Liver (tissue), 9 donors: Measurements from ENCODE around the gene SGMS1. TPM values are rescaled to one million over a fixed set of nuclear protein-coding genes. Genes with fewer than 3 reads are reported as not detected.
"Not testable (repeated sequence)": the region's sequence is repeated elsewhere in the genome, so short reads cannot be mapped to it uniquely, and the experiment has no call there.

Source experiments
- DNase-seq: peaks from one replicate; pipeline ENCODE4 v3.0.0-alpha.2; 2017; ENCODE audit warnings: low spot score
- H3K27ac ChIP-seq, 2 donors: one replicate each; pipeline ENCODE4 v1.7.0; 2013; ENCODE audit warnings: inconsistent platforms in 2 of 2, low read length in 2 of 2, control low read depth in 1 of 2, low read depth in 1 of 2, mild to moderate bottlenecking in 1 of 2
- H3K27me3 ChIP-seq, 4 donors: one replicate each; pipeline versions ENCODE4 v1.6.1 to v1.7.0; 2013; ENCODE audit warnings: low read length in 3 of 4, inconsistent platforms in 1 of 4, mild to moderate bottlenecking in 1 of 4, moderate library complexity in 1 of 4; ENCODE audit not compliant: control insufficient read depth in 4 of 4, insufficient read depth in 4 of 4
- H3K36me3 ChIP-seq, 4 donors: one replicate each; pipeline versions ENCODE4 v1.6.1 to v1.7.0; 2013; ENCODE audit warnings: low read length in 3 of 4, mild to moderate bottlenecking in 3 of 4, low read depth in 1 of 4, moderate library complexity in 1 of 4; ENCODE audit not compliant: control insufficient read depth in 4 of 4, insufficient read depth in 3 of 4
- H3K4me1 ChIP-seq, 4 donors: one replicate each; pipeline versions ENCODE4 v1.6.1 to v1.7.0; 2013; ENCODE audit warnings: low read length in 3 of 4, mild to moderate bottlenecking in 3 of 4, moderate library complexity in 1 of 4; ENCODE audit not compliant: control insufficient read depth in 4 of 4, insufficient read depth in 4 of 4
- H3K4me3 ChIP-seq, 3 donors: one replicate each; pipeline versions ENCODE4 v1.6.1 to v1.7.0; 2013; ENCODE audit warnings: low read length in 3 of 3, control low read depth in 1 of 3, low read depth in 1 of 3, mild to moderate bottlenecking in 1 of 3
- H3K9ac ChIP-seq, 2 donors: one replicate each; pipeline ENCODE4 v1.7.0; 2013; ENCODE audit warnings: low read length in 2 of 2, mild to moderate bottlenecking in 2 of 2, moderate library complexity in 2 of 2, control low read depth in 1 of 2, low read depth in 1 of 2
- H3K9me3 ChIP-seq, 4 donors: one replicate each; pipeline versions ENCODE4 v1.6.1 to v1.7.0; 2013; ENCODE audit warnings: low read length in 3 of 4; ENCODE audit not compliant: control insufficient read depth in 4 of 4
- ATF3 ChIP-seq: IDR thresholded peaks from 2 replicates; pipeline ENCODE4 v1.6.1; 2016; ENCODE audit warnings: antibody characterized with exemption
- EGR1 ChIP-seq, 2 donors: IDR thresholded peaks; 2 replicates each; pipeline ENCODE4 v1.6.1; 2016 to 2018; ENCODE audit warnings: antibody characterized with exemption in 2 of 2, low read depth in 2 of 2
- FOXA1 ChIP-seq: IDR thresholded peaks from 2 replicates; pipeline ENCODE4 v1.6.1; 2016; ENCODE audit warnings: antibody characterized with exemption
- FOXA2 ChIP-seq: IDR thresholded peaks from 2 replicates; pipeline ENCODE4 v1.6.1; 2016; ENCODE audit warnings: antibody characterized with exemption
- GABPA ChIP-seq, 2 donors: IDR thresholded peaks in 1 of 2; conservative IDR thresholded peaks in 1 of 2; 2 replicates each; pipeline ENCODE4 v1.6.1; 2016; ENCODE audit warnings: antibody characterized with exemption in 2 of 2, mild to moderate bottlenecking in 1 of 2, moderate library complexity in 1 of 2
- HNF4A ChIP-seq, 2 donors: conservative IDR thresholded peaks; 2 replicates each; pipeline ENCODE4 v1.6.1; 2016; ENCODE audit warnings: antibody characterized with exemption in 2 of 2, mild to moderate bottlenecking in 2 of 2
- HNF4G ChIP-seq: IDR thresholded peaks from 2 replicates; pipeline ENCODE4 v1.6.1; 2016; ENCODE audit warnings: antibody characterized with exemption
- JUND ChIP-seq, 2 donors: IDR thresholded peaks; 2 replicates each; pipeline ENCODE4 v1.6.1; 2016; ENCODE audit warnings: antibody characterized with exemption in 2 of 2
- NR2F2 ChIP-seq: IDR thresholded peaks from 2 replicates; pipeline ENCODE4 v1.6.1; 2016; ENCODE audit warnings: antibody characterized with exemption
- RAD21 ChIP-seq, 2 donors: IDR thresholded peaks; 2 replicates each; pipeline ENCODE4 v1.6.1; 2016; ENCODE audit warnings: antibody characterized with exemption in 2 of 2, mild to moderate bottlenecking in 2 of 2
- REST ChIP-seq: IDR thresholded peaks from 2 replicates; pipeline ENCODE4 v1.6.1; 2016; ENCODE audit warnings: antibody characterized with exemption, mild to moderate bottlenecking
- SP1 ChIP-seq: IDR thresholded peaks from 2 replicates; pipeline ENCODE4 v1.6.1; 2018; ENCODE audit warnings: antibody characterized with exemption, mild to moderate bottlenecking
- TAF1 ChIP-seq: conservative IDR thresholded peaks from 2 replicates; pipeline ENCODE4 v1.6.1; 2016; ENCODE audit warnings: antibody characterized with exemption, mild to moderate bottlenecking
- YY1 ChIP-seq: IDR thresholded peaks from 2 replicates; pipeline ENCODE4 v1.6.1; 2016; ENCODE audit warnings: antibody characterized with exemption, mild to moderate bottlenecking
- ZBTB33 ChIP-seq: IDR thresholded peaks from 2 replicates; pipeline ENCODE4 v1.6.1; 2016; ENCODE audit warnings: antibody characterized with exemption
- WGBS: extraction: QIAGEN DNeasy Blood & Tissue Kit; methylation state at CpG from one replicate; pipeline ENCODE4 v1.1.7; 2013; 5-methylcytosine and 5-hydroxymethylcytosine counted together
- polyA plus RNA-seq, 2 donors: library from polyadenylated mRNA; stranded (reverse) in 1 of 2; unstranded in 1 of 2; fragments of 200-250 nt in 1 of 2; fragments of >200 nt in 1 of 2; fragmentation: Nextera tagmentation in 1 of 2; extraction: Ambion mirVana in 1 of 2; gene quantifications; one replicate each; pipeline versions ENCODE4 v1.2.1 to v1.2.3, GENCODE V29; 2013 to 2015
- total RNA-seq, 2 donors: library from RNA; depleted of rRNA; stranded (reverse); fragments of >200 nt; gene quantifications; one replicate each; pipeline ENCODE4 v1.2.3, GENCODE V29; 2014
- donor health status: healthy.
- donor health status: healthy.
- donor health status: healthy.
- donor health status: healthy.
- donor health status: healthy.

Gene SGMS1
- total and polyA plus RNA-seq, 4 donors, result 6.8 to 98.2 (median 21.1) TPM

GRCh38 chr10:50490241-50490640 is 133.5 kb downstream of the SGMS1 start:
- Histone ChIP-seq H3K4me3 (no peak overlapping the region), H3K27ac (no peak overlapping the region), H3K9me3 (no peaks in the 10 kb centered on the region), H3K4me1 (peaks cover 0 to 2% (median under 1%) of the 10 kb centered on the region in 4 donors), H3K9ac (no peak overlapping the region), H3K27me3 (no peaks in the 10 kb centered on the region), H3K36me3 (no peaks in the 10 kb centered on the region)
- DNase-seq, result no peak
- WGBS, result 98% methylated on average over 5 of the region's 5 CpGs
- no peak for TF ChIP-seq JUND (IDR thresholded peaks at IDR 0.05)
- TF ChIP-seq ZBTB33, result no peak
- TF ChIP-seq HNF4A (conservative IDR thresholded peaks at IDR 0.05), result no peak
- TF ChIP-seq HNF4G, result no peak
- TF ChIP-seq FOXA1, result no peak
- TF ChIP-seq RAD21 (IDR thresholded peaks at IDR 0.05), result no peak
- TF ChIP-seq EGR1 (IDR thresholded peaks at IDR 0.05; ENCODE audit: low read depth in 2 of 2), result no peak
- no peak for TF ChIP-seq ATF3
- TF ChIP-seq YY1, result no peak

GRCh38 chr10:50484550-50484949 is 139.2 kb downstream of the SGMS1 start:
- not testable (repeated sequence) for H3K4me1 ChIP-seq, H3K9ac ChIP-seq, H3K27ac ChIP-seq, H3K27me3 ChIP-seq, H3K36me3 ChIP-seq, H3K4me3 ChIP-seq, DNase-seq, H3K9me3 ChIP-seq
- WGBS, result 92% methylated on average over 1 of the region's 1 CpG

- no peak for DNase-seq
- H3K27ac ChIP-seq, result no peak overlapping the region
- H3K27me3 ChIP-seq, result no peaks in the 10 kb centered on the region
- no peak for TF ChIP-seq JUND (IDR thresholded peaks at IDR 0.05)
- TF ChIP-seq TAF1, result no peak
- no peak for TF ChIP-seq EGR1 (IDR thresholded peaks at IDR 0.05; ENCODE audit: low read depth in 2 of 2)
- TF ChIP-seq SP1, result no peak
- TF ChIP-seq FOXA2, result no peak
- no peak for TF ChIP-seq GABPA (IDR thresholded peaks at IDR 0.05 in 1 of 2, conservative IDR thresholded peaks at IDR 0.05 in 1 of 2)
- no peak for TF ChIP-seq RAD21 (IDR thresholded peaks at IDR 0.05)
- TF ChIP-seq HNF4G, result no peak
- TF ChIP-seq YY1, result no peak
- TF ChIP-seq NR2F2, result no peak
- no peak for TF ChIP-seq FOXA1
- no peak for TF ChIP-seq ZBTB33
- no peak for TF ChIP-seq REST
- H3K9me3 ChIP-seq, result peaks cover 0 to 5% (median 0%) of the 10 kb centered on the region in 4 donors
- 97% methylated on average over 9 of the region's 9 CpGs for WGBS
- no peak overlapping the region for H3K4me3 ChIP-seq
- H3K4me1 ChIP-seq, result peaks cover 0 to 12% (median 6%) of the 10 kb centered on the region in 4 donors
- peaks cover 0 to 3% (median 0%) of the 10 kb centered on the region in 4 donors for H3K36me3 ChIP-seq
- no peak overlapping the region for H3K9ac ChIP-seq
These were observed 143.4 kb downstream of the SGMS1 start for GRCh38 chr10:50480054-50481007.
